Activated CD4-positive, alpha-beta T cell treated with anti-CD3 and anti-CD28 coated beads, Interleukin-2, amount 10 ng/mL, durations not matched to agents 7 days and 5 days (primary cell): ENCODE measurements around the gene EPB41L1. TPM values are rescaled to one million over a fixed set of nuclear protein-coding genes. Genes with fewer than 3 reads are reported as not detected.

Source experiments
- CTCF ChIA-PET: fragments of 350-600 bp; sonication (Branson Sonifier 250); formaldehyde crosslinking; loops from one replicate; lab custom pipeline; 2021; ENCODE audit warnings: antibody characterized with exemption; lab: Charles Lee
- POLR2A ChIA-PET: fragments of 350-600 bp; sonication (Branson Sonifier 250); formaldehyde crosslinking; loops from one replicate; lab custom pipeline; 2021; ENCODE audit warnings: antibody characterized with exemption; lab: Charles Lee
- DNase-seq: peaks from one replicate; pipeline ENCODE4 v3.0.0-alpha.2; 2020
- H3K27ac Mint-ChIP-seq: one replicate; pipeline ENCODE4 v1.8.0; 2021; ENCODE audit warnings: mild to moderate bottlenecking, moderate library complexity, mixed read lengths
- H3K27me3 Mint-ChIP-seq: one replicate; pipeline ENCODE4 v1.8.0; 2021; ENCODE audit warnings: mixed read lengths
- H3K36me3 Mint-ChIP-seq: one replicate; pipeline ENCODE4 v1.8.0; 2021; ENCODE audit warnings: low read depth, mixed read lengths
- H3K4me1 Mint-ChIP-seq: one replicate; pipeline ENCODE4 v1.8.0; 2021; ENCODE audit warnings: mixed read lengths
- H3K4me3 Mint-ChIP-seq: one replicate; pipeline ENCODE4 v1.8.0; 2021; ENCODE audit warnings: mild to moderate bottlenecking, moderate library complexity, mixed read lengths
- H3K9me3 Mint-ChIP-seq: one replicate; pipeline ENCODE4 v1.8.0; 2021; ENCODE audit warnings: mixed read lengths
- total RNA-seq, 2 experiments: library from RNA; stranded (reverse); gene quantifications; one replicate each; pipeline ENCODE4 v1.2.3, GENCODE V29; 2021

The EPB41L1 gene
- total RNA-seq, 2 experiments from 2014 or later = 0.22 TPM; not detected in 1

DNA sequence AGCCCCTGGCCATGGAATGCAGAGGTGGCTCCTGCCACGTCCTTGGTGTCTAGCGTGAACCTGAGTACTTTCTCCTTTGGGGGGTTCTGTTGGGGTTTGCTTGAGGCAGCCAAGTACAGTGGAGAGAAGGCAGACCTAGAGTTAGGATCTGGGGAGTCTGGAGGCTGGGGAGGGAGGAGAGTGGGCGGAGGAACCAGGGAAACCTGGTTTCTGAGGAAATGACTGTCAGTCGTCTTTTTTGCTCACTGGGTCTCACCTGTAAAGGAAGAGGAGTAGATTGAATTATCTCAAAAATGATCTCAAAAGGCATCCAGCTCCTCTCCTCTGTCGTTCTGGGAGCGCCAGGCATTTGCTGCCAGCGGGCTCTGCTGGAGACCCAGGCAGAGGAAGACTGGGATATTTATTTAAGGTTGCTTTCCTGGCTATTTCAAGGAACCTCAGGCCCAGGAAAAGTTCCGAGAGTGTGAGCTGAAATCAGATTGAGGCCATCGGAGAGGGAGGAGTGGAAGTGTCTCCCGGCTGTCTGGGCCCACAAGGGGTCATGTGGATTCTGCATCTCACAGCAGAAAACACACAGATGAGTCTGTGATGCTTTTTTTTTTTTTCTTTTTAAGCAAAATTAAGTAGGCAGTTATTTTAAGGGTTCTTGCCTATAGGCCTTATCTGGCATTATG is 16.1 kb downstream of the EPB41L1 start:
- no peaks in the 10 kb centered on the region for H3K36me3 Mint-ChIP-seq
- no peaks in the 10 kb centered on the region for H3K9me3 Mint-ChIP-seq
- peaks cover 8% of the 10 kb centered on the region for H3K4me1 Mint-ChIP-seq
- ChIA-PET CTCF (no interaction called here), POLR2A (no interaction called here)
- no peak overlapping the region for H3K4me3 Mint-ChIP-seq
- no peaks in the 10 kb centered on the region for H3K27me3 Mint-ChIP-seq
- DNase-seq = no peak
- no peak overlapping the region for H3K27ac Mint-ChIP-seq

- Mint-ChIP-seq H3K9me3 (no peaks in the 10 kb centered on the region), H3K27ac (no peak overlapping the region), H3K4me1 (peaks cover 8% of the 10 kb centered on the region), H3K4me3 (no peak overlapping the region), H3K27me3 (no peaks in the 10 kb centered on the region), H3K36me3 (no peaks in the 10 kb centered on the region)
- POLR2A ChIA-PET = no interaction called here
- peak; percentile 28 for DNase-seq
- CTCF ChIA-PET = interaction anchor here (0.6 to 1.4 kb wide), 3 partner anchors 12 to 33 kb away, joined by 3 to 4 read pairs (median 4); no protein-coding TSS in a partner anchor
Measured at GRCh38 chr20:36173451-36173933, 19.0 kb downstream of the EPB41L1 start.

DNA sequence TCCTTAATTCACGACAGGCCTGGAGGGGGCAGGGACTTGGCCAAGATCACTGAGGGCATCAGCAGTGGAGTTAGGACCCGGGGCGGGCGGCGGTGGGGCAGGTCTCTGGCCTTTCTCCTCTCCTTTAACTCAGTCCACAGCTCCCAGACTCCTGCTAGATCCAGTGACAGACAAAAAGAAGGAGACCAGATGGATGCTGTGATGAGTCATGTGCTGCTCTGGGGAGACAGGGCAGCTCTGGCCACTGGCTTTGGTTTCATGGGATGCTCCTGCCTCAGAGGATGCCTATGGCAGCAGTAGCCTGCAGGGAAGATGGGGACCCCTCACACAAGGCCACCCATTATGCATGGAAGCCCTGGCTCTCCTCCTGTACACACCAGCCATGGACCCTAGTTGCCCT is 20.5 kb downstream of the EPB41L1 start:
- H3K27ac Mint-ChIP-seq = no peak overlapping the region
- POLR2A ChIA-PET = no interaction called here

GRCh38 chr20:36175475-36175995 is 21.0 kb downstream of the EPB41L1 start:
- Mint-ChIP-seq H3K4me3 (no peak overlapping the region), H3K9me3 (no peaks in the 10 kb centered on the region), H3K36me3 (no peaks in the 10 kb centered on the region), H3K4me1 (peaks cover 8% of the 10 kb centered on the region), H3K27ac (no peak overlapping the region), H3K27me3 (no peaks in the 10 kb centered on the region)
- DNase-seq = no peak
- CTCF ChIA-PET = no interaction called here
- POLR2A ChIA-PET = no interaction called here

More for the DNA sequence above, 20.5 kb downstream of the EPB41L1 start:
- H3K27me3 Mint-ChIP-seq = no peaks in the 10 kb centered on the region
- peaks cover 8% of the 10 kb centered on the region for H3K4me1 Mint-ChIP-seq
- no peak overlapping the region for H3K4me3 Mint-ChIP-seq
- no peaks in the 10 kb centered on the region for H3K36me3 Mint-ChIP-seq
- no peaks in the 10 kb centered on the region for H3K9me3 Mint-ChIP-seq
- CTCF ChIA-PET = interaction anchor here (0.9 kb wide), 1 partner anchor 22 kb away, joined by 3 read pairs; no protein-coding TSS in a partner anchor
- no peak for DNase-seq

GRCh38 chr20:36177716-36178115 is 23.2 kb downstream of the EPB41L1 start:
- CTCF ChIA-PET = interaction anchor here (0.7 kb wide), 1 partner anchor 22 kb away, joined by 3 read pairs; no protein-coding TSS in a partner anchor
- H3K9me3 Mint-ChIP-seq = no peaks in the 10 kb centered on the region
- H3K4me3 Mint-ChIP-seq = no peak overlapping the region

DNA sequence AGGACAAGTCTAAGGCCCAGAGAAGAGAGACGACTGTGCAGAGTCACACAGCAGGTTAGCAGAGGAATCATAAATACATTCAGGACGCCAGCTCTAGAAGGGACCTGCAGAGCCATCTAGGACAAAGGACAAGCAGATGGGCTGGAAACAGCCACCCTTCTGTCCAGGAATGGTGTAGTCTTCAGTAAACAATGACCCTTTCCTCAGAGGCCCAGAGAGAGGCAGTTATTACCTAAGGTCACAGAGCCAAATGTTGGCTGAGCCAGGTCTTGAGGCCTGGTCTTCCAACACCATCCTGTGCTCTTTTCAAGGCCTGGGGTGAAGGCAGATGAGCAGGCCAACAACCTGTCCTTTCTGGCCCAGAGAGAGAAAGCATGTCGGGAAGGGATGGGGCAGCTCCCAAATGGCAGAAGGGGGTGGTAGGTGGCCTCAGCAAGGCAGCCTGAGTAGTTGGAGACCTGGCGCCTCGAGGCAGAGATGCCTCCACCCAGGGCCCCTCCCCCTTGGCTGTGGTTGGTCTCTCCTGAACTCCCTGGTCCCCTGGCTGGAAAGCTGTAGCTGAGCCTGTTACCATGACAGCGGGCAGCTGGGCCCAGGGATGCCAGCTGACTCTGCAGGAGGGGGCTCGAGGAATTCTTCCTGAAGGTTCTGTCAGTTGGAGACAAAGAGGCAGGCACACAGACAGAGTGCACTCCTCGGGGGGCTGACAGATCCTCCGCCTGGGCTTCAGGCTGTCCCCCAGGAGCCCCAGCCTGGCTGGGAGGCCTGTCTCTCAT is 24.8 kb downstream of the EPB41L1 start:
- no peak for DNase-seq
- H3K36me3 Mint-ChIP-seq = no peaks in the 10 kb centered on the region
- no peaks in the 10 kb centered on the region for H3K4me1 Mint-ChIP-seq
- no peaks in the 10 kb centered on the region for H3K9me3 Mint-ChIP-seq
- no peak overlapping the region for H3K27ac Mint-ChIP-seq
- no peak overlapping the region for H3K4me3 Mint-ChIP-seq
- no peaks in the 10 kb centered on the region for H3K27me3 Mint-ChIP-seq
- POLR2A ChIA-PET = no interaction called here
- CTCF ChIA-PET = no interaction called here

More at GRCh38 chr20:36177716-36178115, 23.2 kb downstream of the EPB41L1 start:
- Mint-ChIP-seq H3K4me1 (peaks cover 8% of the 10 kb centered on the region), H3K27me3 (no peaks in the 10 kb centered on the region), H3K27ac (no peak overlapping the region), H3K36me3 (no peaks in the 10 kb centered on the region)
- no peak for DNase-seq
- POLR2A ChIA-PET = no interaction called here

GRCh38 chr20:36180323-36180722 is 25.8 kb downstream of the EPB41L1 start:
- H3K9me3 Mint-ChIP-seq = no peaks in the 10 kb centered on the region
- no peaks in the 10 kb centered on the region for H3K36me3 Mint-ChIP-seq
- H3K27ac Mint-ChIP-seq = no peak overlapping the region
- CTCF ChIA-PET = no interaction called here
- no peak for DNase-seq
- H3K4me1 Mint-ChIP-seq = no peaks in the 10 kb centered on the region
- H3K27me3 Mint-ChIP-seq = no peaks in the 10 kb centered on the region
- no peak overlapping the region for H3K4me3 Mint-ChIP-seq
- POLR2A ChIA-PET = no interaction called here

DNA sequence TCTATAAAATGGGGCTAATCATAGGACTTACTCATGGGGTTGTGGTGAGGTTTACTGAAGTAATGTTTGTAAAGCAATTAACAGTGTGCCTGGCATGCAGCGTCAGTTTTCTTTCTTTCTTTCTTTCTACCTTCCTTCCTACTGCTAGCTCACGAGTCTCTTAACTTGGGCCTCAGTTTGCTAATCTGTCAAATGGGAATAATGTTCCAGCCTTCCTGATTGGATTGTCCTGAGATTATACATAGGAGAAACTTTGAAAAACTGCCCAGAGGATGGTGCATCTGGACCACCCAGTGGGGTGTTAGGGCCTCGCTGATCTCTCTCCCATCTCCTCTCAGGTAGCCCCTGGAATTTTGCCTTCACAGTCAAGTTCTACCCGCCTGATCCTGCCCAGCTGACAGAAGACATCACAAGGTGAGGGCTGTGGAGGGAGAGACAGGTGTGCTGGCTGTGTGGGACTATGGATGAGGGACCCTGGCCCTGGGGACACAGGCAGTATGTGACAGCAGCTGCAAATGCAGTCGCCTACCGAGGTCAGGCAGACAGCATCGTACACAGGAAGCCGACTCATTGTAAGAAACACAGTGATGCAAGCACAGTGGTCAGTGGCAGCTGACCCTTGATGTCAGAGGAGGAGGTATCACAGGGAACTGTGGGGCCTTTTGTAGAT is 27.5 kb downstream of the EPB41L1 start:
- ChIA-PET POLR2A (no interaction called here), CTCF (no interaction called here)
- no peaks in the 10 kb centered on the region for H3K27me3 Mint-ChIP-seq
- H3K4me3 Mint-ChIP-seq = no peak overlapping the region
- DNase-seq = no peak
- no peak overlapping the region for H3K27ac Mint-ChIP-seq
- H3K4me1 Mint-ChIP-seq = no peaks in the 10 kb centered on the region
- H3K36me3 Mint-ChIP-seq = no peaks in the 10 kb centered on the region
- no peaks in the 10 kb centered on the region for H3K9me3 Mint-ChIP-seq

- ChIA-PET CTCF (interaction anchor here (1.3 kb wide), 1 partner anchor 17 kb away, joined by 3 read pairs; no protein-coding TSS in a partner anchor), POLR2A (no interaction called here)
- no peaks in the 10 kb centered on the region for H3K27me3 Mint-ChIP-seq
- no peaks in the 10 kb centered on the region for H3K36me3 Mint-ChIP-seq
- H3K9me3 Mint-ChIP-seq = no peaks in the 10 kb centered on the region
- no peak overlapping the region for H3K4me3 Mint-ChIP-seq
- no peak overlapping the region for H3K27ac Mint-ChIP-seq
- DNase-seq = no peak
- no peaks in the 10 kb centered on the region for H3K4me1 Mint-ChIP-seq
Measured at GRCh38 chr20:36182604-36183154, 28.1 kb downstream of the EPB41L1 start.

DNA sequence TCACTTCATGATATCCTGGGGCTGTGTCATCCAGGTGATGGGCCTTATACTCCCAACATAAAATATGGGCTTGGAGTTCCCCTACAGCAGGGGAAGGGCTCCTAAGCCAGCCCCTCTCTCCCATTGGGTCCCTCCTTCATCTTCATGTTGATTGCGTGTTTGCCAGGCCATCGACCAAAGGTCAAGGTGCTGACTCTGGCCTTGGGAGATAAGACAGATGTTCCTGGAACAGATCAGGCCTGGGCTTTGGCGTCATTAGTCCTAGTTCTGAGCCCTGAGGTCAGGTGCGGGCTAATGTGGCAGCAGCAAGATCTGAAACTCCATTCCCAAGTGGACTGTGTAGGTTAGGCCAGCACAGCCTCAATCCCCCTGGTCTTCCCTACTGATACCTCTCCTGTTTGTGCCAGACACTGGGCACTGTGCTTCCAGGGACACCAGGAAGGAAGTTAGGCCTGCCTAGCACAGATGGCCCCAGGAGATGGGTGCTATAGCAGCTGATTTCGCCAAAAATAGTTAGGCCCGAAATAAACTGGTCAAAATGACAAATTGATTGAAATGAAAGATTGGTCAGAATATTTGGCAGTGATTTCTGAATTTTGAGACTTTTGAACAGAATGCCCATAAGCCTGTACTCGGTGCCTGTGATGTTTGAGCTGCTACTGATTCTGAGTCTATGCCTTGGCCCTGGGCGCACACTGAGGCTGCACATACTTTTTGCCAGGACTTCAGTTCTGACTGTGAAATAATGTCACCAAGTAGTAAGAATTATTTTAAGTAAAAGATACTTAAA is 28.8 kb downstream of the EPB41L1 start:
- no peak overlapping the region for H3K4me3 Mint-ChIP-seq
- no peak overlapping the region for H3K27ac Mint-ChIP-seq
- ChIA-PET CTCF (interaction anchor here (1.3 kb wide), 1 partner anchor 16 kb away, joined by 3 read pairs; no protein-coding TSS in a partner anchor), POLR2A (no interaction called here)
- DNase-seq = no peak
- no peaks in the 10 kb centered on the region for H3K4me1 Mint-ChIP-seq
- H3K36me3 Mint-ChIP-seq = no peaks in the 10 kb centered on the region
- H3K27me3 Mint-ChIP-seq = no peaks in the 10 kb centered on the region
- no peaks in the 10 kb centered on the region for H3K9me3 Mint-ChIP-seq

- H3K27me3 Mint-ChIP-seq = no peaks in the 10 kb centered on the region
- H3K36me3 Mint-ChIP-seq = no peaks in the 10 kb centered on the region
- ChIA-PET POLR2A (no interaction called here), CTCF (interaction anchor here (0.6 to 1.5 kb wide), 5 partner anchors 10 to 1120 kb away, joined by 3 to 4 read pairs (median 3); no protein-coding TSS in a partner anchor)
- H3K9me3 Mint-ChIP-seq = no peaks in the 10 kb centered on the region
- H3K27ac Mint-ChIP-seq = no peak overlapping the region
- H3K4me3 Mint-ChIP-seq = no peak overlapping the region
- H3K4me1 Mint-ChIP-seq = no peaks in the 10 kb centered on the region
- no peak for DNase-seq
Measured at GRCh38 chr20:36184816-36185776, 30.6 kb downstream of the EPB41L1 start.
